HG02943 (cell line): ENCODE results near the gene ADAMTS12.

Source experiments
- ATAC-seq: cut with Tn5 transposase; IDR thresholded peaks from one replicate; pipeline ENCODE4 v1.9.1; 2021; ENCODE audit warnings: mild to moderate bottlenecking, low read depth, moderate library complexity; ENCODE audit not compliant: unreplicated experiment

Gene ADAMTS12

GRCh38 chr5:33726422-33727165 lies 165.2 kb downstream of the ADAMTS12 start:
- no peak for ATAC-seq

- no peak for ATAC-seq
Observed at GRCh38 chr5:33725806-33726205, 166.0 kb downstream of the ADAMTS12 start.

GRCh38 chr5:33721491-33722200 lies 170.1 kb downstream of the ADAMTS12 start:
- ATAC-seq: no peak

- no peak for ATAC-seq
Observed at GRCh38 chr5:33720176-33720575, 171.6 kb downstream of the ADAMTS12 start.

- no peak for ATAC-seq
Observed at GRCh38 chr5:33719769-33720168, 172.0 kb downstream of the ADAMTS12 start.

GRCh38 chr5:33715661-33716060 lies 176.1 kb downstream of the ADAMTS12 start:
- ATAC-seq: no peak

GRCh38 chr5:33713136-33713765 lies 178.5 kb downstream of the ADAMTS12 start:
- ATAC-seq: no peak

- ATAC-seq: no peak
Observed at GRCh38 chr5:33712664-33713063, 179.1 kb downstream of the ADAMTS12 start.

GRCh38 chr5:33711094-33711679 lies 180.6 kb downstream of the ADAMTS12 start:
- no peak for ATAC-seq

- ATAC-seq: no peak
Observed at GRCh38 chr5:33702867-33703266, 188.9 kb downstream of the ADAMTS12 start.

- no peak for ATAC-seq
Observed at GRCh38 chr5:33701951-33702350, 189.8 kb downstream of the ADAMTS12 start.

GRCh38 chr5:33701251-33701650 lies 190.5 kb downstream of the ADAMTS12 start:
- ATAC-seq: no peak

GRCh38 chr5:33696411-33696810 lies 195.4 kb downstream of the ADAMTS12 start:
- no peak for ATAC-seq

GRCh38 chr5:33692980-33693379 lies 198.8 kb downstream of the ADAMTS12 start:
- ATAC-seq: no peak

- no peak for ATAC-seq
Observed at GRCh38 chr5:33691856-33692255, 199.9 kb downstream of the ADAMTS12 start.

GRCh38 chr5:33690374-33691135 lies 201.2 kb downstream of the ADAMTS12 start:
- ATAC-seq: no peak

- no peak for ATAC-seq
Observed at GRCh38 chr5:33688526-33688925, 203.3 kb downstream of the ADAMTS12 start.

- ATAC-seq: no peak
Observed at GRCh38 chr5:33688066-33688465, 203.7 kb downstream of the ADAMTS12 start.

- no peak for ATAC-seq
Observed at GRCh38 chr5:33685873-33686755, 205.7 kb downstream of the ADAMTS12 start.
